GM23248 (cell line): ENCODE results near the gene LIPG.

ENCODE experiments used
- EZH2 ChIP-seq: fragments of 200-600 bp; sonication (generic); IDR thresholded peaks from 2 replicates; pipeline ENCODE4 v1.6.1; 2018; ENCODE audit warnings: antibody characterized with exemption, mild to moderate bottlenecking; ENCODE audit not compliant: insufficient read depth, poor library complexity, severe bottlenecking
- EZH2phosphoT487 ChIP-seq: fragments of 200-600 bp; sonication (generic); IDR thresholded peaks from 2 replicates; pipeline ENCODE4 v1.6.1; 2018; ENCODE audit warnings: antibody characterized with exemption, moderate library complexity, mild to moderate bottlenecking, low read depth; ENCODE audit not compliant: insufficient read depth

- TF ChIP-seq EZH2, result no peak
- no peak for TF ChIP-seq EZH2phosphoT487
Observed at GRCh38 chr18:49638891-49639557, 77.2 kb downstream of the LIPG start.
